Upper lobe of left lung (tissue), 4 donors: ENCODE data around the gene TTC7B.

ENCODE experiments used
- POLR2A ChIP-seq, 4 donors: fragments of 450-650 bp; IDR thresholded peaks; one replicate each; pipeline ENCODE4 v1.5.1; 2016 to 2017; ENCODE audit warnings: antibody characterized with exemption in 4 of 4, mild to moderate bottlenecking in 2 of 4
- TF ChIP-seq, protein P1 (sequence below), 6 experiments: fragments of 450-650 bp in 4 of 6; fragments of 200-600 bp in 2 of 6; sonication (generic) in 2 of 6; IDR thresholded peaks; one replicate each; pipeline ENCODE4 v1.5.1; 2016 to 2019; ENCODE audit warnings: antibody characterized with exemption in 6 of 6

DNA sequence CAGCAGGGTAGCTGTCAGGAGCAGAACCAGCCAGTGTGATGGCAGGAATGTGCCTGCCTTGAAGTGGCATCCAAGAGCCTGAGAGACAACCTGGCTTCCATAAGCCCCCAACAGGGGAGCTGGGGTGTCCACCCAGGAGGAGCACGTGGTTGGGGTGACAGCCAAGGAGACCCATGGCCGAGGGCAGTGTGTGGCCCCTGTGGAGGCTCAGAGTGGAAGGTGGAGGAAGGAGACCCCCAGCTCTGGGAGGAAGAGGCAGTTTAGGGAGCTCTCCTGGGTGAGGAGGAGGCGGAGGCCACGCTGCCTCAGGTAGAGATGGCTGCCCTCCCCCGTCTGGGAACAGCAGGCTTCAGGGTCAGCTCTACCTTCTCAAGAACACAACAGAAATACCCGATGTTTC, 272.4 kb downstream of the TTC7B start:
- TF ChIP-seq, protein P1, sequence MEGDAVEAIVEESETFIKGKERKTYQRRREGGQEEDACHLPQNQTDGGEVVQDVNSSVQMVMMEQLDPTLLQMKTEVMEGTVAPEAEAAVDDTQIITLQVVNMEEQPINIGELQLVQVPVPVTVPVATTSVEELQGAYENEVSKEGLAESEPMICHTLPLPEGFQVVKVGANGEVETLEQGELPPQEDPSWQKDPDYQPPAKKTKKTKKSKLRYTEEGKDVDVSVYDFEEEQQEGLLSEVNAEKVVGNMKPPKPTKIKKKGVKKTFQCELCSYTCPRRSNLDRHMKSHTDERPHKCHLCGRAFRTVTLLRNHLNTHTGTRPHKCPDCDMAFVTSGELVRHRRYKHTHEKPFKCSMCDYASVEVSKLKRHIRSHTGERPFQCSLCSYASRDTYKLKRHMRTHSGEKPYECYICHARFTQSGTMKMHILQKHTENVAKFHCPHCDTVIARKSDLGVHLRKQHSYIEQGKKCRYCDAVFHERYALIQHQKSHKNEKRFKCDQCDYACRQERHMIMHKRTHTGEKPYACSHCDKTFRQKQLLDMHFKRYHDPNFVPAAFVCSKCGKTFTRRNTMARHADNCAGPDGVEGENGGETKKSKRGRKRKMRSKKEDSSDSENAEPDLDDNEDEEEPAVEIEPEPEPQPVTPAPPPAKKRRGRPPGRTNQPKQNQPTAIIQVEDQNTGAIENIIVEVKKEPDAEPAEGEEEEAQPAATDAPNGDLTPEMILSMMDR (IDR thresholded peaks at IDR 0.05), result no peak
- TF ChIP-seq POLR2A (IDR thresholded peaks at IDR 0.05), result no peak
